ENCODE data around the gene GPC5.

DNA sequence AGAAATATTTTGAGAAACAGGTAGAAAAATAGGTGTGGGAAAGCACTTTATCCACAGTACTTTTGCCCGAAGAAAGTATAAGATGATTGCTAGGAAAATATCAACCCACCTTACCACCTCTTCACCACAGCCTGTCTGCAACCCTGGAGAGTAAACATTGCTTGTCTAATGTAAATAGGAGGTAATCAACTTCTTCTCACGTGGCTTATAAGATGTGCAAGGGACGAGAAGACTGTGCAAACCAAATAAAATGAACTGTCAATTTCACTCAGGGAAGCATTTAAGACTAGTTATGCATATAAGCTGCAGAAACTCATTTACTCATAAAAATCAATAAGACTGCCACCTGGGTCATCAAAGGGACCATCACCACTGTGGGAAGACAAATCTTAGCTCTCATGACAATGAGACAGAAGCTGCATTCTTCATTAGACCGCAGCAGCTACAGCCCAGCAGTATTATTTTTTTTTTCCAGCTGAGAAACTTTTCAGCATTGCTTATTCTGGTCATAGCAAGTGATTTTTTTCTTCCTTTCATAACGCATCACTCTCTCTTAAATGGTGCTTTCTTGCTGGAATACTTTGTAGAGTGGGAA, 1020.5 kb downstream of the GPC5 start:
- TF ChIP-seq EZH2 (IDR thresholded peaks at IDR 0.05; ENCODE audit: borderline replicate concordance, low read length) = no peak
- TF ChIP-seq, protein P1, sequence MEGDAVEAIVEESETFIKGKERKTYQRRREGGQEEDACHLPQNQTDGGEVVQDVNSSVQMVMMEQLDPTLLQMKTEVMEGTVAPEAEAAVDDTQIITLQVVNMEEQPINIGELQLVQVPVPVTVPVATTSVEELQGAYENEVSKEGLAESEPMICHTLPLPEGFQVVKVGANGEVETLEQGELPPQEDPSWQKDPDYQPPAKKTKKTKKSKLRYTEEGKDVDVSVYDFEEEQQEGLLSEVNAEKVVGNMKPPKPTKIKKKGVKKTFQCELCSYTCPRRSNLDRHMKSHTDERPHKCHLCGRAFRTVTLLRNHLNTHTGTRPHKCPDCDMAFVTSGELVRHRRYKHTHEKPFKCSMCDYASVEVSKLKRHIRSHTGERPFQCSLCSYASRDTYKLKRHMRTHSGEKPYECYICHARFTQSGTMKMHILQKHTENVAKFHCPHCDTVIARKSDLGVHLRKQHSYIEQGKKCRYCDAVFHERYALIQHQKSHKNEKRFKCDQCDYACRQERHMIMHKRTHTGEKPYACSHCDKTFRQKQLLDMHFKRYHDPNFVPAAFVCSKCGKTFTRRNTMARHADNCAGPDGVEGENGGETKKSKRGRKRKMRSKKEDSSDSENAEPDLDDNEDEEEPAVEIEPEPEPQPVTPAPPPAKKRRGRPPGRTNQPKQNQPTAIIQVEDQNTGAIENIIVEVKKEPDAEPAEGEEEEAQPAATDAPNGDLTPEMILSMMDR (IDR thresholded peaks at IDR 0.05; ENCODE audit: low read length) = no peak

Measured in OCI-LY1 (cell line).